GM21390 (cell line): Measurements from ENCODE around the gene MZT1.

Experiments used
- ATAC-seq: cut with Tn5 transposase; IDR thresholded peaks from one replicate; pipeline ENCODE4 v1.9.1; 2021; ENCODE audit not compliant: unreplicated experiment

MZT1 gene

GRCh38 chr13:72686766-72687165, 40.7 kb downstream of the MZT1 start:
- ATAC-seq, result no peak

- no peak for ATAC-seq
These were observed 47.1 kb downstream of the MZT1 start for GRCh38 chr13:72680353-72680752.

DNA sequence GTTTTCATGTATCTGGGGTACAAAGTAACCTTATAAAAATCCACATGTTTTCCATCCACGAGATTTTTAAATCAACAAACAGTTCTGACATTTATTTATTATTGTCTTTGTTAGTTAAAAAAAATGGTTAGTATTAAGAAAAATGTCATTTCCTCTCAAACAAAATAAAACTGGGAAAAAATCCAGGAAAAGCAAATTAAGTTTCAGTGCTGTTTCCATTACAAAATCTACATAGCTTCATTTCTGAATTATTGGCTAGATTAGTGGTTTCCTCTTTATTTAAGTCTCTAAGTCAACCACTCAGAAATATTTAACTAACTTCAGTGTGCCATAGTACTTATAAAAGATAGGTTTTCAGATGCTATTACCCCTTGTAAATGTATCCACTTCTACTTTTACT, 49.1 kb downstream of the MZT1 start:
- ATAC-seq, result no peak

- no peak for ATAC-seq
These were observed 50.0 kb downstream of the MZT1 start for GRCh38 chr13:72677431-72677830.

DNA sequence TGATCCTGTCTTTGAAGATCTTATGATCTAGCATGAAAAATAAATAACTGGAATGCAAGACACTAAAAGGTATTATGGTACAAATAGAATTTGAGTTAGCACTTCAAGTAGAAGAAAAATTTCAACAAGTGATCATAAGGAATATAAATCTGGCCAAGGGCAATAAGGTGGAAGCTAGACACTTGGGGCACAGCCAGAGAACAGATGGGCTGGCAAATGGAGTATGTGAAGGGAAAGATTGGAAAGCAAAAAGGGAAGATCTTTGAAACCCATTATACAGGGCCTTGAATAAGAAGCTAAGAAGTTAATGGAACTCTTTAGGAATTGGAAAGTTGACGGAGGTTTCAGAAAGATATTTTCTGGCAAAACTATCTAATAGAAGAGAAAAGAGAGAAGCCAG, 61.0 kb downstream of the MZT1 start:
- ATAC-seq, result no peak

DNA sequence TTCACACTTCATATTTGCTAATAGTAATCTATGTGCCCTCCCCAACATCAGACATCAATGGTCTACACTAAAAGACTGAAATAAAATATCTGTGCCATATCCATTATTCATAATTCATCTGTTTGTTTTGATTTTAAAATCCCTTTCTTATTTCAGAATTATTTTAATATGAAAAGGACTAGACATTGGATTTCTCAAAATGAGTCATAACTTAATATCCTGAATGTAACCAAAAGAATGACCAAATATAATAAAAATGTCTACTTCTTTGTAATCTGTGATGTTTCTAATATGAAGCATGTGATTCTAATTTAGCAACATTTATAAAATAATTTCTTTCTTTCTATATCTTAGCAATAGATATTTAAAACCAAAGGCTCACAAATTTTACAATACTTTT, 64.9 kb downstream of the MZT1 start:
- no peak for ATAC-seq
